HG03103 (cell line): ENCODE data around the gene PIP5K1B.

ENCODE experiments used
- ATAC-seq: cut with Tn5 transposase; IDR thresholded peaks from one replicate; pipeline ENCODE4 v1.9.1; 2021; ENCODE audit warnings: low read depth; ENCODE audit not compliant: unreplicated experiment

PIP5K1B gene

GRCh38 chr9:68843239-68843638 lies 138.2 kb downstream of the PIP5K1B start:
- ATAC-seq, result no peak

GRCh38 chr9:68844157-68844556 lies 139.1 kb downstream of the PIP5K1B start:
- ATAC-seq, result no peak

GRCh38 chr9:68844631-68845612 lies 139.9 kb downstream of the PIP5K1B start:
- peak; percentile 52 for ATAC-seq

- ATAC-seq, result peak; percentile 50
These were observed 142.7 kb downstream of the PIP5K1B start for GRCh38 chr9:68847765-68848164.

- ATAC-seq, result no peak
These were observed 146.6 kb downstream of the PIP5K1B start for GRCh38 chr9:68851657-68852056.

- ATAC-seq, result no peak
These were observed 147.9 kb downstream of the PIP5K1B start for GRCh38 chr9:68852941-68853340.

GRCh38 chr9:68859347-68859746 lies 154.3 kb downstream of the PIP5K1B start:
- no peak for ATAC-seq

GRCh38 chr9:68860419-68860818 lies 155.4 kb downstream of the PIP5K1B start:
- ATAC-seq, result no peak

- ATAC-seq, result no peak
These were observed 156.4 kb downstream of the PIP5K1B start for GRCh38 chr9:68861436-68861835.

GRCh38 chr9:68867066-68867465 lies 162.0 kb downstream of the PIP5K1B start:
- ATAC-seq, result no peak

- no peak for ATAC-seq
These were observed 164.0 kb downstream of the PIP5K1B start for GRCh38 chr9:68869022-68869421.

- ATAC-seq, result no peak
These were observed 165.0 kb downstream of the PIP5K1B start for GRCh38 chr9:68870086-68870485.

GRCh38 chr9:68871236-68871635 lies 166.2 kb downstream of the PIP5K1B start:
- ATAC-seq, result no peak

- no peak for ATAC-seq
These were observed 167.0 kb downstream of the PIP5K1B start for GRCh38 chr9:68872026-68872501.

GRCh38 chr9:68873179-68873578 lies 168.1 kb downstream of the PIP5K1B start:
- no peak for ATAC-seq

GRCh38 chr9:68876273-68876672 lies 171.2 kb downstream of the PIP5K1B start:
- no peak for ATAC-seq

- no peak for ATAC-seq
These were observed 171.6 kb downstream of the PIP5K1B start for GRCh38 chr9:68876681-68877080.

- ATAC-seq, result no peak
These were observed 172.2 kb downstream of the PIP5K1B start for GRCh38 chr9:68877219-68877618.

GRCh38 chr9:68878450-68878849 lies 173.4 kb downstream of the PIP5K1B start:
- no peak for ATAC-seq

GRCh38 chr9:68883224-68883623 lies 178.2 kb downstream of the PIP5K1B start:
- ATAC-seq, result no peak

GRCh38 chr9:68887232-68887631 lies 182.2 kb downstream of the PIP5K1B start:
- ATAC-seq, result no peak

- no peak for ATAC-seq
These were observed 189.5 kb downstream of the PIP5K1B start for GRCh38 chr9:68894502-68894901.
